Dedifferentiated amniotic fluid mesenchymal stem cell (primary cell): ENCODE results near the gene IMPACT.

ENCODE experiments used
- DNase-seq: peaks from one replicate; pipeline ENCODE4 v3.0.0-alpha.2; 2016; ENCODE audit errors: extremely low spot score

IMPACT gene

GRCh38 chr18:24426398-24427294, at the start of gene IMPACT:
IMPACT (plus strand) TSS chr18:24426670; CDS start chr18:24426757, 87 bp downstream.
- DNase-seq, result peak; percentile 52

- DNase-seq, result no peak
These were observed 47.9 kb upstream of the IMPACT start for GRCh38 chr18:24378598-24378997.

GRCh38 chr18:24380163-24380747, 46.2 kb upstream of the IMPACT start:
- no peak for DNase-seq

GRCh38 chr18:24381126-24381525, 45.3 kb upstream of the IMPACT start:
- DNase-seq, result no peak

GRCh38 chr18:24386681-24387080, 39.8 kb upstream of the IMPACT start:
- no peak for DNase-seq

- no peak for DNase-seq
These were observed 37.5 kb upstream of the IMPACT start for GRCh38 chr18:24388957-24389356.

GRCh38 chr18:24395049-24395795, 31.2 kb upstream of the IMPACT start:
- no peak for DNase-seq

- DNase-seq, result no peak
These were observed 30.3 kb upstream of the IMPACT start for GRCh38 chr18:24396082-24396633.

GRCh38 chr18:24397131-24397693, 29.3 kb upstream of the IMPACT start:
- DNase-seq, result peak; percentile 69

GRCh38 chr18:24397694-24398368, 28.6 kb upstream of the IMPACT start, which contains the start of gene OSBPL1A:
OSBPL1A (minus strand) TSS chr18:24397824; CDS start chr18:24377533, 20,291 bp downstream.
- DNase-seq, result peak; percentile 74

- no peak for DNase-seq
These were observed 27.9 kb upstream of the IMPACT start for GRCh38 chr18:24398540-24398939.

GRCh38 chr18:24400587-24400986, 25.9 kb upstream of the IMPACT start:
- no peak for DNase-seq

- DNase-seq, result no peak
These were observed 24.2 kb upstream of the IMPACT start for GRCh38 chr18:24402209-24402785.

- DNase-seq, result no peak
These were observed 23.4 kb upstream of the IMPACT start for GRCh38 chr18:24403076-24403475.

GRCh38 chr18:24404591-24404990, 21.9 kb upstream of the IMPACT start:
- DNase-seq, result no peak

GRCh38 chr18:24408496-24408895, 18.0 kb upstream of the IMPACT start:
- no peak for DNase-seq

GRCh38 chr18:24413148-24413547, 13.3 kb upstream of the IMPACT start:
- no peak for DNase-seq

GRCh38 chr18:24414349-24415003, 12.0 kb upstream of the IMPACT start:
- no peak for DNase-seq

- DNase-seq, result no peak
These were observed 9.0 kb upstream of the IMPACT start for GRCh38 chr18:24417480-24417879.

GRCh38 chr18:24420551-24420950, 5.9 kb upstream of the IMPACT start:
- no peak for DNase-seq
